NB4 (cell line): ENCODE data around the gene CST9.

ENCODE experiments used
- DNase-seq: peaks from one replicate; pipeline ENCODE4 v3.0.0; 2010; ENCODE audit warnings: low read depth
- H3K4me3 ChIP-seq: one replicate; pipeline ENCODE4 v1.5.1; 2011; ENCODE audit warnings: mild to moderate bottlenecking, low read depth, low read length, moderate library complexity
- CTCF ChIP-seq: IDR thresholded peaks from one replicate; pipeline ENCODE4 v1.5.1; 2012; ENCODE audit warnings: low read depth, low read length
- MAX ChIP-seq: IDR thresholded peaks from 2 replicates; pipeline ENCODE4 v1.6.1; 2011; ENCODE audit warnings: low read depth, low read length
- MYC ChIP-seq: IDR thresholded peaks from 2 replicates; pipeline ENCODE4 v1.6.1; 2011; ENCODE audit warnings: low read depth, low read length
- POLR2A ChIP-seq: IDR thresholded peaks from 2 replicates; pipeline ENCODE4 v1.6.1; 2011; ENCODE audit warnings: mild to moderate bottlenecking; ENCODE audit not compliant: insufficient read length; ENCODE audit errors: extremely low read depth

CST9 gene

GRCh38 chr20:23569570-23569969, 36.1 kb downstream of the CST9 start:
- no peak for DNase-seq
- no peak overlapping the region for H3K4me3 ChIP-seq
- no peak for TF ChIP-seq CTCF
- TF ChIP-seq MYC: no peak
- TF ChIP-seq POLR2A: no peak
- TF ChIP-seq MAX: no peak

- no peak for DNase-seq
- TF ChIP-seq MAX: no peak
- TF ChIP-seq MYC: no peak
- no peak for TF ChIP-seq POLR2A
- no peak for TF ChIP-seq CTCF
- no peak overlapping the region for H3K4me3 ChIP-seq
Observed at GRCh38 chr20:23568971-23569330, 36.8 kb downstream of the CST9 start.

GRCh38 chr20:23568320-23568970, 37.3 kb downstream of the CST9 start, which contains the start of gene CST9L:
TSS of gene CST9L (minus strand) at chr20:23568484. CDS start at chr20:23568450, 34 bp downstream.
- DNase-seq: no peak
- TF ChIP-seq MYC (no peak), CTCF (no peak)
- no peak within 1 kb of the TSS for H3K4me3 ChIP-seq

GRCh38 chr20:23566199-23566932, 39.4 kb downstream of the CST9 start:
- TF ChIP-seq CTCF: no peak
- no peak for TF ChIP-seq MYC
- no peak for TF ChIP-seq MAX
- TF ChIP-seq POLR2A: no peak
- no peak for DNase-seq

GRCh38 chr20:23565503-23566045, 40.1 kb downstream of the CST9 start:
- H3K4me3 ChIP-seq: no peak overlapping the region
- DNase-seq: no peak
- TF ChIP-seq MAX: no peak
- TF ChIP-seq MYC: no peak
- TF ChIP-seq POLR2A: no peak
- TF ChIP-seq CTCF: no peak

More at GRCh38 chr20:23566199-23566932, 39.4 kb downstream of the CST9 start:
- no peak overlapping the region for H3K4me3 ChIP-seq

- no peak for DNase-seq
- no peak overlapping the region for H3K4me3 ChIP-seq
- TF ChIP-seq MAX: no peak
- no peak for TF ChIP-seq CTCF
- TF ChIP-seq MYC: no peak
- no peak for TF ChIP-seq POLR2A
Observed at GRCh38 chr20:23564927-23565326, 40.8 kb downstream of the CST9 start.
